H9 (cell line): Measurements from ENCODE around the gene MINDY4. TPM values are rescaled to one million over a fixed set of nuclear protein-coding genes. Genes with fewer than 3 reads are reported as not detected.
A peak's percentile ranks its signal among the peaks of the same experiment; 100 is the strongest.

Source experiments
- DNase-seq: peaks from one replicate; pipeline ENCODE4 v3.0.0-alpha.2; 2017
- H2AFZ ChIP-seq: one replicate; pipeline ENCODE4 v1.6.1; 2013; ENCODE audit warnings: mild to moderate bottlenecking, low read length, control low read depth, moderate library complexity
- H2AK5ac ChIP-seq: 2 replicates; pipeline ENCODE4 v1.6.1; 2013; ENCODE audit warnings: low read length, control low read depth, mixed read lengths; ENCODE audit not compliant: insufficient read length
- H2BK120ac ChIP-seq: one replicate; pipeline ENCODE4 v1.6.1; 2013; ENCODE audit warnings: low read depth, mild to moderate bottlenecking, low read length, control low read depth, inconsistent platforms; ENCODE audit not compliant: poor library complexity, severe bottlenecking
- H2BK12ac ChIP-seq: 2 replicates; pipeline ENCODE4 v1.6.1; 2013; ENCODE audit warnings: low read length, control low read depth, mixed read lengths, low read depth; ENCODE audit not compliant: insufficient read length
- H2BK15ac ChIP-seq: 2 replicates; pipeline ENCODE4 v1.6.1; 2013; ENCODE audit warnings: low read depth, low read length, control low read depth
- H2BK20ac ChIP-seq: one replicate; pipeline ENCODE4 v1.6.1; 2013; ENCODE audit warnings: low read depth, mild to moderate bottlenecking, low read length, control low read depth, inconsistent platforms; ENCODE audit not compliant: poor library complexity, severe bottlenecking
- H2BK5ac ChIP-seq: 2 replicates; pipeline ENCODE4 v1.6.1; 2013; ENCODE audit warnings: low read length, control low read depth, mixed read lengths; ENCODE audit not compliant: insufficient read length
- H3K14ac ChIP-seq: 2 replicates; pipeline ENCODE4 v1.6.1; 2013; ENCODE audit warnings: low read length, control low read depth; ENCODE audit not compliant: insufficient read depth
- H3K18ac ChIP-seq: 2 replicates; pipeline ENCODE4 v1.6.1; 2013; ENCODE audit warnings: low read depth, mild to moderate bottlenecking, mixed read lengths, low read length, control low read depth; ENCODE audit not compliant: insufficient read length
- H3K23ac ChIP-seq: 2 replicates; pipeline ENCODE4 v1.6.1; 2013; ENCODE audit warnings: low read length, control low read depth, mixed read lengths, low read depth; ENCODE audit not compliant: insufficient read length
- H3K23me2 ChIP-seq: 2 replicates; pipeline ENCODE4 v1.6.1; 2013; ENCODE audit warnings: low read depth, mild to moderate bottlenecking, mixed read lengths, low read length, control low read depth; ENCODE audit not compliant: insufficient read length, poor library complexity, severe bottlenecking
- H3K27ac ChIP-seq: 2 replicates; pipeline ENCODE4 v1.5.1; 2013; ENCODE audit warnings: low read length, control low read depth, mixed read lengths, low read depth; ENCODE audit not compliant: insufficient read length
- H3K27me3 ChIP-seq: 2 replicates; pipeline ENCODE4 v1.6.1; 2013; ENCODE audit warnings: low read length, control low read depth, inconsistent platforms; ENCODE audit not compliant: insufficient read depth
- H3K4ac ChIP-seq: 2 replicates; pipeline ENCODE4 v1.6.1; 2013; ENCODE audit warnings: low read depth, mild to moderate bottlenecking, control low read depth, inconsistent platforms, low read length, moderate library complexity
- H3K4me1 ChIP-seq: 2 replicates; pipeline ENCODE4 v1.6.1; 2013; ENCODE audit warnings: low read length, control low read depth, inconsistent platforms; ENCODE audit not compliant: insufficient read depth
- H3K4me2 ChIP-seq: 2 replicates; pipeline ENCODE4 v1.6.1; 2013; ENCODE audit warnings: low read length, control low read depth, mixed read lengths; ENCODE audit not compliant: insufficient read length, insufficient read depth
- H3K56ac ChIP-seq: 2 replicates; pipeline ENCODE4 v1.6.1; 2013; ENCODE audit warnings: low read depth, mild to moderate bottlenecking, mixed read lengths, low read length, control low read depth; ENCODE audit not compliant: insufficient read length
- H3K79me1 ChIP-seq: 2 replicates; pipeline ENCODE4 v1.6.1; 2013; ENCODE audit warnings: low read depth, mild to moderate bottlenecking, moderate library complexity, low read length, control low read depth, inconsistent platforms; ENCODE audit not compliant: insufficient read depth, poor library complexity, severe bottlenecking
- H3K79me2 ChIP-seq: 2 replicates; pipeline ENCODE4 v1.6.1; 2013; ENCODE audit warnings: low read length, control low read depth, inconsistent platforms; ENCODE audit not compliant: insufficient read depth
- H3K9ac ChIP-seq: 2 replicates; pipeline ENCODE4 v1.6.1; 2013; ENCODE audit warnings: low read length, control low read depth, mixed read lengths; ENCODE audit not compliant: insufficient read length; ENCODE audit errors: extremely low read depth
- H3K9me3 ChIP-seq: one replicate; pipeline ENCODE4 v1.6.1; 2013; ENCODE audit warnings: low read depth, low read length, inconsistent platforms; ENCODE audit not compliant: control insufficient read depth
- H3T11ph ChIP-seq: one replicate; pipeline ENCODE4 v1.6.1; 2013; ENCODE audit warnings: mild to moderate bottlenecking, low read length, control low read depth, inconsistent platforms
- H4K20me1 ChIP-seq: one replicate; pipeline ENCODE4 v1.6.1; 2013; ENCODE audit not compliant: control insufficient read depth, insufficient read length, insufficient read depth
- H4K5ac ChIP-seq: 2 replicates; pipeline ENCODE4 v1.6.1; 2013; ENCODE audit warnings: low read depth, mild to moderate bottlenecking, mixed read lengths, low read length, control low read depth; ENCODE audit not compliant: insufficient read length
- H4K8ac ChIP-seq: replicated peaks from 2 replicates; pipeline ENCODE4 v1.6.1; 2013; ENCODE audit warnings: low read length, control low read depth, mixed read lengths, low read depth; ENCODE audit not compliant: insufficient read length
- H4K91ac ChIP-seq: 2 replicates; pipeline ENCODE4 v1.6.1; 2013; ENCODE audit warnings: low read depth, mild to moderate bottlenecking, moderate library complexity, mixed read lengths, low read length, control low read depth; ENCODE audit not compliant: insufficient read length
- H3K27ac Mint-ChIP-seq, 3 experiments: 2 replicates in 2 of 3; 3 replicates in 1 of 3; pipeline ENCODE4 v1.8.0; 2020 to 2021; ENCODE audit warnings: mixed read lengths in 3 of 3, mild to moderate bottlenecking in 1 of 3, moderate library complexity in 1 of 3
- H3K27me3 Mint-ChIP-seq: 2 replicates; pipeline ENCODE4 v1.8.0; 2021; ENCODE audit warnings: low read depth, mild to moderate bottlenecking, moderate library complexity, mixed read lengths
- H3K36me3 Mint-ChIP-seq, 3 experiments: 2 replicates in 2 of 3; 3 replicates in 1 of 3; pipeline ENCODE4 v1.8.0; 2020 to 2021; ENCODE audit warnings: low read depth in 3 of 3, mixed read lengths in 3 of 3; ENCODE audit not compliant: insufficient read depth in 1 of 3
- H3K4me1 Mint-ChIP-seq, 2 experiments: 2 replicates each; pipeline ENCODE4 v1.8.0; 2020; ENCODE audit warnings: mixed read lengths in 2 of 2
- H3K4me3 Mint-ChIP-seq, 2 experiments: 2 replicates in 1 of 2; 3 replicates in 1 of 2; pipeline ENCODE4 v1.8.0; 2020 to 2021; ENCODE audit warnings: mild to moderate bottlenecking in 2 of 2, mixed read lengths in 2 of 2, moderate library complexity in 1 of 2
- H3K9me3 Mint-ChIP-seq, 2 experiments: 2 replicates in 1 of 2; 3 replicates in 1 of 2; pipeline ENCODE4 v1.8.0; 2020; ENCODE audit warnings: mild to moderate bottlenecking in 2 of 2, mixed read lengths in 2 of 2, moderate library complexity in 1 of 2
- CTCF ChIP-seq: fragments of 200-600 bp; sonication (generic); conservative IDR thresholded peaks from 3 replicates; pipeline ENCODE4 v1.8.0; 2021; ENCODE audit warnings: antibody characterized with exemption, mild to moderate bottlenecking
- WGBS: extraction: QIAGEN DNeasy Blood & Tissue Kit; methylation state at CpG from one replicate; pipeline ENCODE4 v1.1.7; 2013; ENCODE audit warnings: missing lambda C conversion rate, low lambda C conversion rate, mixed read lengths; ENCODE audit not compliant: insufficient read length; ENCODE audit errors: extremely low coverage; 5-methylcytosine and 5-hydroxymethylcytosine counted together
- total RNA-seq: library from RNA; stranded (reverse); gene quantifications from 2 replicates; pipeline ENCODE4 v1.2.1, GENCODE V29; 2021

Gene MINDY4
- total RNA-seq, 1 experiment from 2014 or later = 3.1 TPM

DNA sequence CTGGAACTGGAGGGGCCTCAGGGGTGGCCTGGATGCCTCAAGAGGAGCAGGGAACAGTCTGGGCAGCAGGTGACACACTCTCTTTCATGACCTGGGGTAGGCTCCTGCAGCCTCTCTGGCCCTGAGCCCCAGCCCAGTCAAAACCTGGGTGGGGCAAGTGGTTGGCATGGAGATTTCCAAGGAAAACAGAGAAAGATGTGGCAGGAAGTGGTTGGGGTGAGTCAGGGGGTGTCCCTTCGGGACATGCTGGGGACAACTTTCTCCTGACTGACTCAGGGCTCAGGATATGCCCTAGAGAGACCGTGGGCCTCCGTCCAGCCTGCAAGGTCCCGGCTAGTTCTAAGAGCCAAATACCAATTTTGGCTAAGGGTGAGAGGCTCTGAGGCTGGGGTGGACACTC lies 143.4 kb downstream of the MINDY4 start:
- H2BK15ac ChIP-seq = no peak overlapping the region
- Mint-ChIP-seq H3K27me3 (peaks cover 2% of the 10 kb centered on the region), H3K4me3 (no peak overlapping the region), H3K27ac (peak overlapping the region in 1 of 3 experiments; percentile 90; a peak in 1 of 7 replicates), H3K4me1 (peaks cover 11 to 44% of the 10 kb centered on the region in 2 experiments), H3K36me3 (no peaks in the 10 kb centered on the region), H3K9me3 (no peaks in the 10 kb centered on the region)
- no peak for DNase-seq
- H4K5ac ChIP-seq = no peak overlapping the region
- no peak overlapping the region for H2BK120ac ChIP-seq
- no peak overlapping the region for H3K18ac ChIP-seq
- no peak overlapping the region for H3K4ac ChIP-seq
- H3K23ac ChIP-seq = no peak overlapping the region
- no peak overlapping the region for H3K4me2 ChIP-seq
- H2BK20ac ChIP-seq = no peak overlapping the region
- H3T11ph ChIP-seq = no peak overlapping the region
- no peak overlapping the region for H3K56ac ChIP-seq
- H3K9me3 ChIP-seq = no peaks in the 10 kb centered on the region
- H4K8ac ChIP-seq = no peak overlapping the region
- no peaks in the 10 kb centered on the region for H3K23me2 ChIP-seq
- no peak overlapping the region for H2BK12ac ChIP-seq
- H3K14ac ChIP-seq = no peak overlapping the region; the same call in 1 of the 2 replicates
- H3K79me1 ChIP-seq = no peaks in the 10 kb centered on the region
- H4K20me1 ChIP-seq = no peaks in the 10 kb centered on the region
- TF ChIP-seq CTCF = no peak
- no peak overlapping the region for H2BK5ac ChIP-seq
- no peaks in the 10 kb centered on the region for H3K27me3 ChIP-seq
- H2AK5ac ChIP-seq = no peak overlapping the region
- no peaks in the 10 kb centered on the region for H3K79me2 ChIP-seq
- H3K9ac ChIP-seq = no peak overlapping the region
- no CpG with 5 or more reads among the region's 4 CpGs for WGBS
- H3K4me1 ChIP-seq = no peaks in the 10 kb centered on the region
- H3K27ac ChIP-seq = no peak overlapping the region
- H2AFZ ChIP-seq = no peak overlapping the region
- no peak overlapping the region for H4K91ac ChIP-seq
